Left lung (tissue), 10 donors: ENCODE data around the gene EEPD1. TPM values are rescaled to one million over a fixed set of nuclear protein-coding genes. Genes with fewer than 3 reads are reported as not detected.

Experiments used
- ATAC-seq: fragments of 200-7000 bp; cut with Tn5 transposase; one replicate; pipeline ENCODE4 v1.9.1; 2020; ENCODE audit warnings: moderate library complexity
- DNase-seq, 4 donors: peaks; one replicate each; pipeline ENCODE4 v3.0.0-alpha.2; 2013 to 2020
- H3K27ac ChIP-seq, 2 donors: fragments of 200-600 bp; sonication (generic) in 1 of 2; one replicate each; pipeline versions ENCODE4 v1.5.0 to v1.8.0; 2020 to 2021
- H3K27me3 ChIP-seq, 2 donors: fragments of 200-600 bp; sonication (generic) in 1 of 2; one replicate each; pipeline versions ENCODE4 v1.5.0 to v1.8.0; 2020 to 2021
- H3K36me3 ChIP-seq, 2 donors: fragments of 200-600 bp; sonication (generic) in 1 of 2; one replicate each; pipeline versions ENCODE4 v1.5.0 to v1.8.0; 2020 to 2021
- H3K4me1 ChIP-seq, 2 donors: fragments of 200-600 bp; one replicate each; pipeline ENCODE4 v1.8.0; 2021
- H3K4me3 ChIP-seq, 2 donors: fragments of 200-600 bp; sonication (generic) in 1 of 2; one replicate each; pipeline versions ENCODE4 v1.5.0 to v1.8.0; 2020 to 2021; ENCODE audit warnings: mild to moderate bottlenecking in 1 of 2
- H3K9me3 ChIP-seq, 2 donors: fragments of 200-600 bp; sonication (generic) in 1 of 2; one replicate each; pipeline versions ENCODE4 v1.5.0 to v1.8.0; 2020 to 2021
- intact Hi-C, 2 donors: fragments of 100-400 bp; cut with DNase I; formaldehyde crosslinking; loops; one replicate each; pipeline versions ENCODE4 v1.11.2 to v1.14.2; 2022
- polyA plus RNA-seq, 6 donors: library from polyadenylated mRNA; unstranded; fragments of 120-200 nt; gene quantifications; one replicate each; pipeline ENCODE4 v1.2.1, GENCODE V29; 2013; ENCODE audit not compliant: insufficient read length in 6 of 6
- total RNA-seq, 2 donors: library from RNA; stranded (reverse); fragmentation: NEBNext Ultra II Directional; extraction: Animal tissue kit (Norgen Biotek cat#: 25700); gene quantifications; one replicate each; pipeline ENCODE4 v1.2.1, GENCODE V29; 2021
- TF ChIP-seq, protein P1 (sequence below), 2 donors: fragments of 200-600 bp; sonication (generic) in 1 of 2; IDR thresholded peaks; one replicate each; pipeline versions ENCODE4 v1.5.0 to v1.8.0; 2021; ENCODE audit warnings: antibody characterized with exemption in 2 of 2
- donor health status: DM: no; HTN: yes; CAD: no.
- donor health status: DM: no; HTN: no; CAD: no.

EEPD1 gene
- total and polyA plus RNA-seq, 8 donors: 7.8 to 22.8 (median 19.0) TPM

GRCh38 chr7:36151921-36152755 lies 916 bp upstream of the EEPD1 start:
- TF ChIP-seq, protein P1, sequence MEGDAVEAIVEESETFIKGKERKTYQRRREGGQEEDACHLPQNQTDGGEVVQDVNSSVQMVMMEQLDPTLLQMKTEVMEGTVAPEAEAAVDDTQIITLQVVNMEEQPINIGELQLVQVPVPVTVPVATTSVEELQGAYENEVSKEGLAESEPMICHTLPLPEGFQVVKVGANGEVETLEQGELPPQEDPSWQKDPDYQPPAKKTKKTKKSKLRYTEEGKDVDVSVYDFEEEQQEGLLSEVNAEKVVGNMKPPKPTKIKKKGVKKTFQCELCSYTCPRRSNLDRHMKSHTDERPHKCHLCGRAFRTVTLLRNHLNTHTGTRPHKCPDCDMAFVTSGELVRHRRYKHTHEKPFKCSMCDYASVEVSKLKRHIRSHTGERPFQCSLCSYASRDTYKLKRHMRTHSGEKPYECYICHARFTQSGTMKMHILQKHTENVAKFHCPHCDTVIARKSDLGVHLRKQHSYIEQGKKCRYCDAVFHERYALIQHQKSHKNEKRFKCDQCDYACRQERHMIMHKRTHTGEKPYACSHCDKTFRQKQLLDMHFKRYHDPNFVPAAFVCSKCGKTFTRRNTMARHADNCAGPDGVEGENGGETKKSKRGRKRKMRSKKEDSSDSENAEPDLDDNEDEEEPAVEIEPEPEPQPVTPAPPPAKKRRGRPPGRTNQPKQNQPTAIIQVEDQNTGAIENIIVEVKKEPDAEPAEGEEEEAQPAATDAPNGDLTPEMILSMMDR (IDR thresholded peaks at IDR 0.05): no peak
- no peak for ATAC-seq
- H3K4me1 ChIP-seq: peaks cover 9 to 35% of the 10 kb centered on the region in 2 donors
- H3K9me3 ChIP-seq: peaks cover 0 to 10% of the 10 kb centered on the region in 2 donors
- H3K36me3 ChIP-seq: no peaks in the 10 kb centered on the region
- no peak for DNase-seq
- peak overlapping the region; percentile 19 to 65 for H3K4me3 ChIP-seq
- peak overlapping the region; percentile 69 to 78 for H3K27ac ChIP-seq
- intact Hi-C loops: no loop called here
- H3K27me3 ChIP-seq: no peaks in the 10 kb centered on the region

DNA sequence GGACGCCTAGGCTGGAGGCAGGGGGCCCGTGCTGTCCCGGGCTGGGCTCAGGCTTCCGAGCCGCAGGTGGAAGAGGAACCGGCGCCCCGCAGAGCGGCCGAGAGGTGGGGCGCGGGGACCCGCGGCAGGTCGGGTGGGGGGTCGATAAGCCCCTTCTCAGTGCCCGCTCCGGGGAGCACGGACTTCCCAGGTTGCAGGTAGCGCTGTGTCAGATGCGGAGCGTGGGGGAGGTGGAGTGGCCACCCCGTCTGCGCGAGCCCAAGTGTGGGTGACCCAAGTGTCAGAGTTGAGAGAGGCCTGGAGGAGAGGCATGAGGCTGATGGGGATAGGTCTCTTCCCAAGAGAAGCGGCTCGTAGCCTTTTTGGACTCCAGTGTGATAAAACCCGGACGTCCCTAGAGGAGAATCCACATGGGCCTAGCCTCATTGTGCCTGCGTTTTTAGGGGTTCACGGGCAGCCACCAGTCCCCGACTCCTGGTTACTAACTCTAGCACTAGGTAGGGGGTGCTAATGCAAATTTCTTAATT lies 580 bp downstream of the EEPD1 start:
- peak overlapping the region; percentile 78 to 81 for H3K27ac ChIP-seq
- intact Hi-C loops: no loop called here
- ATAC-seq: no peak
- peaks cover 9 to 35% of the 10 kb centered on the region in 2 donors for H3K4me1 ChIP-seq
- TF ChIP-seq, protein P1 (IDR thresholded peaks at IDR 0.05): no peak
- no peaks in the 10 kb centered on the region for H3K27me3 ChIP-seq
- peak in 3 of 4 donors; percentile 16 to 92 (median 60) for DNase-seq
- H3K9me3 ChIP-seq: peaks cover 0 to 3% of the 10 kb centered on the region in 2 donors
- H3K4me3 ChIP-seq: peak overlapping the region; percentile 65 to 87
- no peaks in the 10 kb centered on the region for H3K36me3 ChIP-seq

GRCh38 chr7:36154255-36155212 lies 1.5 kb downstream of the EEPD1 start:
- no peaks in the 10 kb centered on the region for H3K27me3 ChIP-seq
- H3K4me3 ChIP-seq: peak overlapping the region; percentile 65 to 87
- TF ChIP-seq, protein P1 (IDR thresholded peaks at IDR 0.05): no peak
- ATAC-seq (no peak), DNase-seq (peak in 2 of 4 donors; percentile 39 to 76)
- H3K27ac ChIP-seq: peak overlapping the region in 1 of 2 donors; percentile 78
- intact Hi-C loops: no loop called here
- peaks cover 9 to 40% of the 10 kb centered on the region in 2 donors for H3K4me1 ChIP-seq
- no peaks in the 10 kb centered on the region for H3K9me3 ChIP-seq
- H3K36me3 ChIP-seq: no peaks in the 10 kb centered on the region

- DNase-seq: peak in 3 of 4 donors; percentile 45 to 57 (median 49)
- TF ChIP-seq, protein P1 (IDR thresholded peaks at IDR 0.05): no peak
- intact Hi-C loops: no loop called here
- ATAC-seq: no peak
- no peaks in the 10 kb centered on the region for H3K27me3 ChIP-seq
- H3K36me3 ChIP-seq: no peaks in the 10 kb centered on the region
- H3K27ac ChIP-seq: no peak overlapping the region
- peak overlapping the region in 1 of 2 donors; percentile 65 for H3K4me3 ChIP-seq
- H3K4me1 ChIP-seq: peaks cover 9 to 41% of the 10 kb centered on the region in 2 donors
- no peaks in the 10 kb centered on the region for H3K9me3 ChIP-seq
These were observed 2.8 kb downstream of the EEPD1 start for GRCh38 chr7:36155811-36156361.
